Astrocyte of the cerebellum (primary cell): ENCODE measurements around the gene AKAP17A.

ENCODE experiments used
- DNase-seq: peaks from one replicate; pipeline ENCODE4 v3.0.0-alpha.2; 2011; ENCODE audit warnings: low read depth
- H3K4me3 ChIP-seq: 2 replicates; pipeline ENCODE4 v1.5.1; 2011; ENCODE audit warnings: mild to moderate bottlenecking, low read depth, low read length, moderate library complexity
- in situ Hi-C: cut with HindIII; loops from 2 replicates; pipeline ENCODE4 v1.10.0; 2017; ENCODE audit warnings: low sequenced_read_pairs
- TF ChIP-seq, protein P1 (sequence below): IDR thresholded peaks from 2 replicates; pipeline ENCODE4 v1.5.1; 2012; ENCODE audit warnings: low read length, low read depth, moderate library complexity, mild to moderate bottlenecking; ENCODE audit errors: missing control alignments

Gene AKAP17A

DNA sequence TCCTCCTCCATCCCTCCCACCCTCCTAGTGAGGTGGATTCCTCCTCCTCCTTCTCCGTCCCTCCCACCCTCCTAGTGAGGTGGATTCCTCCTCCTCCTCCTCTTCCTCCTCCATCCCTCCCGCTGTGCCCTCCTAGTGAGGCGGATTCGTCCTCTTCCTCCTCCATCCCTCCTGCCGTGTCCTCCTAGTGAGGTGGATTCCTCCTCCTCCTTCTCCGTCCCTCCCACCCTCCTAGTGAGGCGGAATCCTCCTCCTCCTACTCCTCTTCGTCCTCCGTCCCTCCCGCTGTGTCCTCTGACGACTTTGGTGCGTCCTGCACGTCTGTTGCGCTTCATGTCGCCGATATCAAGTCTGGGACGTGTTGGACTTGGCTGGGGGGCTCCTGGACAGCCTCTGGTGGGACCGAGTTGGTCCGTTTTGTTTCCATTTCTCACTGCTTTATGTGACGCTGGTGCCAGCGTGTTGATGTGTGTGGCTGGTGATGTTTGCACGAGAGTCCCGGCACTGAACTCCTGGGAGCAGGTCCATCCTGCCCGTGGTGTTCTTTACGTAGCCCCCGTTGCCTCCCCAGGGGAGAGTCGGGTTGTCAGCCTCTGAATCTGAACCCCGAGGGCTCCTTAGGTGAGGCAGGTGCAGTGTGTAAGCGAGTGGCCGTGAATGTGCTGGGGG is 5.4 kb downstream of the AKAP17A start:
- no peak overlapping the region for H3K4me3 ChIP-seq
- in situ Hi-C loops, result no loop called here
- TF ChIP-seq, protein P1, sequence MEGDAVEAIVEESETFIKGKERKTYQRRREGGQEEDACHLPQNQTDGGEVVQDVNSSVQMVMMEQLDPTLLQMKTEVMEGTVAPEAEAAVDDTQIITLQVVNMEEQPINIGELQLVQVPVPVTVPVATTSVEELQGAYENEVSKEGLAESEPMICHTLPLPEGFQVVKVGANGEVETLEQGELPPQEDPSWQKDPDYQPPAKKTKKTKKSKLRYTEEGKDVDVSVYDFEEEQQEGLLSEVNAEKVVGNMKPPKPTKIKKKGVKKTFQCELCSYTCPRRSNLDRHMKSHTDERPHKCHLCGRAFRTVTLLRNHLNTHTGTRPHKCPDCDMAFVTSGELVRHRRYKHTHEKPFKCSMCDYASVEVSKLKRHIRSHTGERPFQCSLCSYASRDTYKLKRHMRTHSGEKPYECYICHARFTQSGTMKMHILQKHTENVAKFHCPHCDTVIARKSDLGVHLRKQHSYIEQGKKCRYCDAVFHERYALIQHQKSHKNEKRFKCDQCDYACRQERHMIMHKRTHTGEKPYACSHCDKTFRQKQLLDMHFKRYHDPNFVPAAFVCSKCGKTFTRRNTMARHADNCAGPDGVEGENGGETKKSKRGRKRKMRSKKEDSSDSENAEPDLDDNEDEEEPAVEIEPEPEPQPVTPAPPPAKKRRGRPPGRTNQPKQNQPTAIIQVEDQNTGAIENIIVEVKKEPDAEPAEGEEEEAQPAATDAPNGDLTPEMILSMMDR, result no peak
- no peak for DNase-seq

GRCh38 chrX:1597345-1598020 is 6.1 kb downstream of the AKAP17A start:
- in situ Hi-C loops, result no loop called here
- no peak for DNase-seq
- TF ChIP-seq, protein P1, result no peak
- no peak overlapping the region for H3K4me3 ChIP-seq

DNA sequence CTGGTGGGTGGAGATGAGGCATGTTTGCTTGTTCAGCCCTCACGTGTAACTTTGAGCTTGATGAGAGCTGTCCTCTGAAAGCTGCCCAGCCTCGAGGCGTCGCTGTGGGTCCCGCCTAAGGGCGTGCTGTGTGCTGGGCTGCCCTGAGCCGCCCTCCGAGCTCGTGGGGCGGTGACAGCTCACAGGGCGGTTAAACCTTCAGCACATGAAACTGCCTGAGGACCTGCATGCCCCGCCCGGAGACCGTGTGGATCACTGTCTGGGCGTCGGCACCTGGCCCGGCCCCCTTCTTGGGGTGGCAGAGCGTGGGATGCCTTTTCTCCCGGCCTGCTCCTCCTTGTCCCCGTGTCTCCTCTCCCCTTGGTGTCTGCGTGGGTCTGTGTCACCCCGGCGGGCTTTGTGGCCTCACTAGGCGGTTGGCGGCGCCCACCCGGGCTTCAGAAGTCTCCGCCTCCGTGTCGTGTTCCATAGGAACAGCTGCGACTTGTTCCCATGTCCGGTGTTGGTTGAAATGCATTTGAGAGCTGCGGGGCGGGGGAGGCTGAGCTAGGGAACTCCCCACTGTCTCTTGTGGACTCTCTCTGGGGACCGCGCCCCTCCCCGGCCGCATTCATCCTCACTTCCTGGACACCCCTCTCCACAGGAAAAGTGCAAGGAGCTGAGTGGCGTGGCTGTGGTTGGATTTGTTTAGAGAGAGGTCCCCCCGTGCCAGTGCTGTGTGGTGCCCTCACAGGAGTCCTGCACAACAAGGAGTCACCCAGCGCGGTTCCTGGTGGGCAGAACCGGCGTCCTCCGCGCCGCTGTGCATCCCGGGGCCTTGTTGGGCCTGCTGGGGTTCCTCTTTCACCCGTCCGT is 6.8 kb downstream of the AKAP17A start:
- no peak for DNase-seq

GRCh38 chrX:1598876-1599790 is 7.7 kb downstream of the AKAP17A start:
- H3K4me3 ChIP-seq, result no peak overlapping the region

More for the DNA sequence above, 6.8 kb downstream of the AKAP17A start:
- in situ Hi-C loops, result no loop called here
- TF ChIP-seq, protein P1, result no peak
- H3K4me3 ChIP-seq, result no peak overlapping the region

GRCh38 chrX:1599791-1600405 is 8.5 kb downstream of the AKAP17A start:
- H3K4me3 ChIP-seq, result no peak overlapping the region
- TF ChIP-seq, protein P1, result no peak
- no peak for DNase-seq
- in situ Hi-C loops, result no loop called here

More at GRCh38 chrX:1598876-1599790, 7.7 kb downstream of the AKAP17A start:
- in situ Hi-C loops, result no loop called here
- no peak for DNase-seq
- TF ChIP-seq, protein P1, result no peak
